ENCODE results near the gene PSMD1.
"Not testable (repeated sequence)": the region's sequence is repeated elsewhere in the genome, so short reads cannot be mapped to it uniquely, and the experiment has no call there.

Gene PSMD1

DNA sequence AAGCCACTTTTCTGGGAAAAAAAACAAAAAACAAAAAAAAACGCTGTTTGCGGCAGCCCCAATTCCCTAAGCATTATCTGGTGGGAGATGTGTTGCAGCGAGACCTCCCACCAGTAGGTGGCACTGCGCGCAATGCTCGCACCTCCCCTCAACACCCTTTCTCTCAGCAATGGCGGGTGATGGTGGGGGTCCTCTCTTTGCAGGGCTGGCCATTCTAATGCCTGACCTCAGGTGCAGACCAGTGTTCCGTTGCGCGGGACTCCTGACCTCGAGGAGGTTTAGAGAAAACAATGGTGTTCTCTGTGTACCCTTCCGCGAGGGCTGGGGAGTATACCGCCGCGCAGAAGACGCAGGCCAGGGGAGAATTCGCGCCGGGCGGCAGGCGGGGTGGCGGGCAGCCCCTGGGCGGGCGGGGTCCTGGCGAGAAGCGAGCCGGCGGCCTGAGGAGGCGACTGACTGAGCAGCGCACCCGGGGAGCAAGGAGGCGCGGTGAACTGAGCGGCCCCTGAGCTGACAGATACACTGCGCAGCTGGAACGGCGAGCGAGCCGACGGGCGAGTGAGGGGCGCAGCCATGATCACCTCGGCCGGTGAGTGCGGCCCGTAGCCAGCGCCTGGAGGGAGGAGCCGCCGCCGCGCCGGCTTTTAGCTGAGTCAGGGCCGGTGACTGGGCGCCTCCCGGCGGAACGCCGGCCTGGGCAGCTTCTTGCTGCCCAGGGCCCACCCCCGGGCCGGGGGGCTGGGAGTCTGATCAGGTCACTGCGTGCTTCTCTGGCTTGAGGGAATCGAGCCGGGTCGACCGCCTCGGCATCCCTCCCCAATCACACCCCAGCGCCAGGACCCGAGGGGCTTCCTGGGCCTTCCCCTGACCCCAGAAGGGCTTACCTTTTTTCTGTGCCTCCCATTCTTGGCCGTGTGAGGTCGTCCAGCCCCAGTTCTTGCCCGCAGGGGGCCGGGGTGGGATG, at the start of gene PSMD1:
Gene PSMD1 (plus strand): TSS at position 415 of the 964 bp plus-strand sequence. CDS start 159 bp downstream, at position 574.
- DNase-seq = peak; percentile 78

GRCh38 chr2:231007286-231008098, 49.2 kb upstream of the PSMD1 start:
- no peak for DNase-seq

- DNase-seq = no peak
Observed at GRCh38 chr2:231008131-231008530, 48.5 kb upstream of the PSMD1 start.

GRCh38 chr2:231009236-231009919, 47.3 kb upstream of the PSMD1 start:
- DNase-seq = no peak

- no peak for DNase-seq
Observed at GRCh38 chr2:231010201-231010730, 46.4 kb upstream of the PSMD1 start.

GRCh38 chr2:231011526-231011925, 45.1 kb upstream of the PSMD1 start:
- DNase-seq = no peak

DNA sequence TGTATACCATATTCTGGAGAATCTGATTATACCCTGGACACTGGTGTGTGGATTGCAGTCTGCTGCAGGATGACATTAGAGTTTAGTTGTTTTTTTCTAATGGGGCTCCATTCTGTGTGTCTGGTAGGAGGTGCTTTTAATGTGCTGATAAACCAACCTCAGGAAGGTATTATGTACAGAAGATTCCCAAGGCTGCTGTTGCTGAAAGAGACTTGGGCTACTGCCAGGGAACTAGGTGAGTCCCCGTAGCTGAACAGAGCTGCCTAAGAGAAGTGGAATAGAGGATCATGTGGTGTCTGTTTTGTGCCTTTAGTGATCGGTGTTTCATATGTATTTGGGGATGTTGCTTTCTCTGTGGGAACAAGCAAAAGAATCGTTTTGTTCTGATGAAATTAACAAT, 44.2 kb upstream of the PSMD1 start:
- DNase-seq = no peak

DNA sequence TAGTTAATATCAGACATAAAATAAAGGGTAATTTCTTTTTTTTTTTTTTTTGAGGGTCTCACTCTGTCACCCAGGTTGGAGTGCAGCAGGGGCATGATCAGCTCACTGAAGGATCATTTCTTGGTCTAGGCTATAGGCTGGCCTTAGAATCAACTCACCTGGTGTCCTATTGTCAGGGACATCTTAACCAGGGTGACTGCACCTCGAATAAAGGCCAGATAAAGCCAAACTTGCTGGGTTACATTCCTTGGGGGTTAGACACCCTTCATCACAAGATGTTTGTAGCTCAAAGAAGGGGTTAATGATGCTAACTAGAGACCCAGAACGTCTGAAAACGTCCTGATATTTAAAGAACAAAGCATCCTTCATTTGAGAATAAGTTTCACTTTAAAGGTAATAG, 42.8 kb upstream of the PSMD1 start:
- DNase-seq = no peak

DNA sequence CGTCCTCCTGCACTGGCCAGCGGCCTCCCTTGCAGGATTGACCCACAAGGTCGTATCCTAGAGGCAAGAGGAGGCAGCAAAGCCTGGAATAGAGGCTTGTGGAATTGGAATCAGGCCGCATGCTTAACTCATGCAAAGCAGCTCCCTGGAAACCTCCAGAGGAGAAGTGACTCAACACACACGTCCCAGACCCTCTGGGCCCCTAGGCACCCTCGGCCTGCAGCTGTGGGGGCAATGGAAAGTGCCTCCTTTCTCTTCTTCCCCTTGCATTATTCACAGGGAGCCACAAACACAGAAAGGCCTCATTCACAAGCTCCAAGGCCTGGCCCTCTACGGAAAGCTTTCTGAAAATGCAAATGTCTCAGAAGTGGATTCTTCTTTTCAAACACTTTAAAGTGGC, 41.2 kb upstream of the PSMD1 start:
- DNase-seq = no peak

- DNase-seq = no peak
Observed at GRCh38 chr2:231015926-231016325, 40.7 kb upstream of the PSMD1 start.

DNA sequence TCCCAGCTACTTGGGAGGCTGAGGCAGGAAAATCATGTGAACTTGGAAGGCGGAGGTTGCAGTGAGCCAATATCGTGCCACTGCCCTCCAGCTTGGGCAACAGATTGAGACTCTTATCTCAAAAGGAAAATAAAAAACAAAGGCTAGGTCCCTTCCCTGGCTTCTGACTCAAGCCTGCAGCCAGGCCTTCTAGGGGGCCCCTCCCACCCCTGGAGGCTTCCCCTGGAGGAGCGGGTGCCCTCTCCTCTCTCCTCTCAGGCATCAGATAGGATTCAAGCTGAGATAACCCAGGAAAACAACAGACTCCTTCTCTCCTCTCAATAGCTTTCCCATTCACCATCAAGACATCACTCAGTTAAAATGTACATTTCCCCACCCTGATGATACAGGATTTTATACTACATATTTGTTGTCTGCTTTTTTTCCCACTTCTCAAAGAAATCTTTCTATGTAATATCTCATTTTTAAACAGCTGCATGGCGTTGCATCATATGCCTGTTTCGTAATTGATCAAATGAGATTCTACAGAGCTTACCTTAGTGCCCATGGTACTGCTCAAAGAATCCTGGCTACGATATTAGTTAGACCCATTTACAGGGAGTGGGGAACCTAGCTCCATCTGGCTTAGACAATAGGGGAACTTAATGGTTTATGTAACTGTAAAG, 40.0 kb upstream of the PSMD1 start:
- DNase-seq = no peak

GRCh38 chr2:231017231-231017598, 39.5 kb upstream of the PSMD1 start:
- DNase-seq = peak; percentile 7

- no peak for DNase-seq
Observed at GRCh38 chr2:231018184-231018583, 38.5 kb upstream of the PSMD1 start.

GRCh38 chr2:231025059-231025458, 31.6 kb upstream of the PSMD1 start:
- not testable (repeated sequence) for DNase-seq

DNA sequence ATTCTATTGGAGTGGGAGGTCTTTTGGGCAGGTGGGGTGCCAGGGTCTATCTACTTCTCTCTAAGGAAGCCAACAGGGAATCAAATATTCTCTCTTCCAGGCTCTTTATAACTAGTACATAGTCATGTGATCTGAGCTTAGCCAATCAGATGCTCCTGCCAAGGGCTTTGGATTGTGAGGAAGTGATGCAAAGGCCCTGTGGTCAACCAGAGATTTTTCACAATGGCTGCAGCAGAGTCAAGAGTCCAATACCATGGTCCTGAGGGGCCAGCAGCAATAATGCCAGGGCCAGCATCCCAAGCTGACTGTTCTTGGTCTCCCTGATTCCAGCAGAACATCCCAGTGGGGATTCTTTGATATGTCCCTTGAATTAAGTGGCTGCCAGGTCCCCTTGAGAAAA, 27.8 kb upstream of the PSMD1 start:
- no peak for DNase-seq

GRCh38 chr2:231029563-231029962, 27.1 kb upstream of the PSMD1 start:
- DNase-seq = no peak

DNA sequence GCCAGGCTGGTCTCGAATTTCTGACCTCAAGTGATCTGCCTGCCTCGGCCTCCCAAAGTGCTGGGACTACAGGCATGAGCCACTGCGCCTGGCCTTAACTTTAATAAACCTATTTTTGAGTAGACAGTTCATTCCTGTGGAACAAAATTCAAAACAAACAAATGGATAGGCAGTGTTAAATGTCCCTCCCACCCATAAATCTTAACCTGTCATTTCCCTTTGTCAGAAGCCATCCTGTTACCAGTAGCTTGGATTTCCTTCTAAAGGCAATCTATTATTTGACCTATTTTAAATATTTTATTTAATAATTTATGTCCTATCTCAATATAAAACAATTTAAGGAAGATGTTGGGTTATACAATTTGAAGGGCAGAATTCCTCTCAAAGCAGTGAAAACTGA, 25.9 kb upstream of the PSMD1 start:
- DNase-seq = no peak

- DNase-seq = no peak
Observed at GRCh38 chr2:231032575-231033140, 24.0 kb upstream of the PSMD1 start.

DNA sequence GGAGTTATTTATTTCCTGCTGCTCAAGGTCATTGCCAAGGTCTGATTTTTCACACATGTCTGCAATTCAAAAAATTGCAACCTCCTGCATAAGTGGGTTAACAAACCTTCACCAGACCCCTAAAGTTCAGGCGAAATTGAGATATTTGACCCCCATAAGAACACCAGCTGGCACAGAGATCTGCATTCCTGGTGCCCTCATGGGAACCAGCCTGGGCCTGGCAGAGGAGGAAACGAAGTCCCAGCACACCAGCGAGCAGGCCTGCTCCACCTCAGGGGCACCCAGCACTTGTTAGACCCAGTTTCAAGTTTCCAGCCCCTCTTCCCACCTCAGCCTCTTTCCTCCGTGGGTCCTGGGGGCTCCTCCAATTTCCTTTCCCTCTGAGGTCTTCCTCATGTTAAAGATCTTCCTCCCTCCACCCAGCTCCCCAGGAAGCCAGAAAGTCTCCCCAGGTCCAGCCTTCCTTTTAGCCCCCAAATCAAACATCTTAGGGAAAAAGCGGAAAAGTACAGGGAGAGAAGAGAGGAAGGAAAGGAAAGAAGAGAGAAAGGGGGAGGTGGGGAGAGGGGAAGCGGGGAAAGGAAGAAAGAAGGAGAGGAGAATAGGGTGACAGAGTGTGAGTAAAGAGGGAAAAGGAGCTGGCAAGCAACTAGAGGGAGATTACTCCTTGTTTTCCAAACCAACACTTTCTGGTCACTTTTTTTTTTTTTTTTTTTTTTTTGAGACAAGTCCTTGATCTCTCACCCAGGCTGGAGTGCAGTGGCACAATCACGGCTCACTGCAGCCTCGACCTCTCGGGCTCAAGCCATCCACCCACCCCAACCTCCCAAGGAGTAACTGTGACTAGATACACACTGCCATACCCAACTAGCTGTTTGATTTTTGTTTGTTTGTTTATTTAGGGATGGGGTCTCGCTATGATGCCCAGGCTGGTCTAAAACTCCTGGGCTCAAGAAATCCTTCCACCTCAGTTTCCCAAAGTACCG, 23.2 kb upstream of the PSMD1 start:
- DNase-seq = no peak

- no peak for DNase-seq
Observed at GRCh38 chr2:231034291-231034882, 22.3 kb upstream of the PSMD1 start.
